IMR-90 (cell line): Measurements from ENCODE around the gene PCSK6. TPM values are rescaled to one million over a fixed set of nuclear protein-coding genes. Genes with fewer than 3 reads are reported as not detected.

Experiments
- ATAC-seq: fragments of 200-7000 bp; cut with Tn5 transposase; 2 replicates; pipeline ENCODE4 v1.9.1; 2020; ENCODE audit warnings: low read depth, mild to moderate bottlenecking, moderate library complexity
- BruUV-seq: library from RNA; stranded (reverse); fragments of 400-500 nt; replicated peaks from 2 replicates; lab custom pipeline; 2021; lab: Mats Ljungman, UMichigan
- CTCF ChIA-PET: fragments of 300-600 bp; formaldehyde crosslinking; extraction: SDS; loops from one replicate; lab custom pipeline; 2021; ENCODE audit warnings: antibody characterized with exemption; lab: Yijun Ruan, JAX
- POLR2A ChIA-PET: fragments of 300-600 bp; sonication (Branson Sonifier 250); formaldehyde crosslinking; loops from one replicate; lab custom pipeline; 2022; ENCODE audit warnings: antibody characterized with exemption; ENCODE audit not compliant: unreplicated experiment; lab: Charles Lee
- DNase-seq: peaks from one replicate; pipeline ENCODE4 v3.0.0; 2013
- H2AFZ ChIP-seq: replicated peaks from 2 replicates; pipeline ENCODE3; 2013; ENCODE audit warnings: low read length, mild to moderate bottlenecking; ENCODE audit not compliant: poor library complexity
- H2AK5ac ChIP-seq: 2 replicates; pipeline ENCODE4 v1.6.1; 2013; ENCODE audit warnings: low read depth, low read length, inconsistent platforms
- H2AK9ac ChIP-seq: replicated peaks from 2 replicates; pipeline ENCODE3; 2013; ENCODE audit warnings: mild to moderate bottlenecking, low read depth, low read length, moderate library complexity; ENCODE audit not compliant: poor library complexity
- H2BK120ac ChIP-seq: 2 replicates; pipeline ENCODE4 v1.6.1; 2013; ENCODE audit warnings: low read depth, low read length, inconsistent platforms
- H2BK15ac ChIP-seq: 3 replicates; pipeline ENCODE4 v1.6.1; 2013; ENCODE audit warnings: low read depth, low read length, inconsistent platforms
- H2BK20ac ChIP-seq: 2 replicates; pipeline ENCODE4 v1.6.1; 2013; ENCODE audit warnings: low read depth, mild to moderate bottlenecking, inconsistent platforms, low read length, moderate library complexity
- H2BK5ac ChIP-seq: 2 replicates; pipeline ENCODE4 v1.6.1; 2013; ENCODE audit warnings: mild to moderate bottlenecking, low read depth, low read length, inconsistent platforms; ENCODE audit not compliant: poor library complexity, severe bottlenecking
- H3K14ac ChIP-seq: replicated peaks from 2 replicates; pipeline ENCODE4 v1.6.1; 2013; ENCODE audit warnings: low read depth, low read length, inconsistent platforms
- H3K18ac ChIP-seq: 2 replicates; pipeline ENCODE4 v1.6.1; 2013; ENCODE audit warnings: low read depth, low read length, control low read depth
- H3K23ac ChIP-seq: 2 replicates; pipeline ENCODE4 v1.6.1; 2013; ENCODE audit warnings: low read depth, low read length, inconsistent platforms
- H3K27ac ChIP-seq: 2 replicates; pipeline ENCODE4 v1.5.1; 2013; ENCODE audit warnings: mild to moderate bottlenecking, control low read depth, low read length; ENCODE audit not compliant: insufficient read depth
- H3K27me3 ChIP-seq: 2 replicates; pipeline ENCODE4 v1.6.1; 2013; ENCODE audit warnings: low read length; ENCODE audit not compliant: control insufficient read depth, insufficient read depth
- H3K36me3 ChIP-seq: 2 replicates; pipeline ENCODE4 v1.6.1; 2013; ENCODE audit warnings: low read length, mixed read lengths; ENCODE audit not compliant: control insufficient read depth, insufficient read depth
- H3K4ac ChIP-seq: 2 replicates; pipeline ENCODE4 v1.6.1; 2013; ENCODE audit warnings: low read depth, low read length, inconsistent platforms
- H3K4me1 ChIP-seq: 2 replicates; pipeline ENCODE4 v1.6.1; 2013; ENCODE audit warnings: low read length, mixed read lengths; ENCODE audit not compliant: control insufficient read depth, insufficient read depth
- H3K4me2 ChIP-seq: 2 replicates; pipeline ENCODE4 v1.6.1; 2013; ENCODE audit warnings: low read depth, mild to moderate bottlenecking, control low read depth, low read length, moderate library complexity
- H3K4me3 ChIP-seq: 2 replicates; pipeline ENCODE4 v1.5.1; 2013; ENCODE audit warnings: low read depth, mild to moderate bottlenecking, control low read depth, low read length, moderate library complexity; ENCODE audit not compliant: insufficient read depth
- H3K56ac ChIP-seq: 2 replicates; pipeline ENCODE4 v1.6.1; 2013; ENCODE audit warnings: low read length, inconsistent platforms; ENCODE audit not compliant: insufficient read depth; ENCODE audit errors: extremely low read depth
- H3K79me1 ChIP-seq, 2 experiments: 2 replicates each; pipeline ENCODE4 v1.6.1; 2013; ENCODE audit warnings: low read length in 2 of 2, inconsistent platforms in 1 of 2, low read depth in 1 of 2
- H3K9ac ChIP-seq: 2 replicates; pipeline ENCODE4 v1.6.1; 2013; ENCODE audit warnings: low read depth, low read length, control low read depth
- H3K9me1 ChIP-seq: 2 replicates; pipeline ENCODE4 v1.6.1; 2013; ENCODE audit warnings: low read length, inconsistent platforms; ENCODE audit not compliant: insufficient read depth
- H3K9me3 ChIP-seq: 2 replicates; pipeline ENCODE4 v1.6.1; 2013; ENCODE audit warnings: low read length; ENCODE audit not compliant: control insufficient read depth, insufficient read depth
- H4K20me1 ChIP-seq: 2 replicates; pipeline ENCODE4 v1.6.1; 2013; ENCODE audit warnings: low read length, inconsistent platforms; ENCODE audit not compliant: insufficient read depth
- H4K5ac ChIP-seq: 2 replicates; pipeline ENCODE4 v1.6.1; 2013; ENCODE audit warnings: mild to moderate bottlenecking, low read depth, low read length, control low read depth
- H4K8ac ChIP-seq, 2 experiments: 2 replicates each; pipeline ENCODE4 v1.6.1; 2013; ENCODE audit warnings: low read depth in 2 of 2, low read length in 2 of 2, control low read depth in 1 of 2, inconsistent platforms in 1 of 2
- H4K91ac ChIP-seq: 2 replicates; pipeline ENCODE4 v1.6.1; 2013; ENCODE audit warnings: low read depth, low read length, inconsistent platforms; ENCODE audit not compliant: insufficient read depth
- BHLHE40 ChIP-seq: fragments of 150-350 bp; IDR thresholded peaks from 2 replicates; pipeline ENCODE4 v1.6.1; 2016; ENCODE audit warnings: mild to moderate bottlenecking, low read depth, low read length
- CHD1 ChIP-seq: IDR thresholded peaks from 2 replicates; pipeline ENCODE4 v1.6.1; 2012; ENCODE audit warnings: low read depth, low read length, improper control_type of control experiment
- FOS ChIP-seq: fragments of 150-350 bp; IDR thresholded peaks from 2 replicates; pipeline ENCODE4 v1.6.1; 2016; ENCODE audit warnings: low read depth, low read length
- MAFK ChIP-seq: IDR thresholded peaks from 2 replicates; pipeline ENCODE4 v1.6.1; 2012; ENCODE audit warnings: low read depth, low read length, improper control_type of control experiment
- MAZ ChIP-seq: IDR thresholded peaks from 2 replicates; pipeline ENCODE4 v1.6.1; 2012; ENCODE audit warnings: low read depth, mild to moderate bottlenecking, low read length, improper control_type of control experiment, moderate library complexity, borderline replicate concordance
- MXI1 ChIP-seq: IDR thresholded peaks from 2 replicates; pipeline ENCODE4 v1.6.1; 2012; ENCODE audit warnings: low read depth, mild to moderate bottlenecking, low read length, moderate library complexity, borderline replicate concordance
- NFE2L2 ChIP-seq: fragments of 150-350 bp; IDR thresholded peaks from 2 replicates; pipeline ENCODE4 v1.6.1; 2016; ENCODE audit warnings: low read depth, mild to moderate bottlenecking, low read length
- POLR2A ChIP-seq: IDR thresholded peaks from 2 replicates; pipeline ENCODE4 v1.6.1; 2012; ENCODE audit warnings: mild to moderate bottlenecking, low read depth, low read length
- RAD21 ChIP-seq: IDR thresholded peaks from 2 replicates; pipeline ENCODE4 v1.6.1; 2012; ENCODE audit warnings: low read length, improper control_type of control experiment
- RFX5 ChIP-seq: IDR thresholded peaks from 2 replicates; pipeline ENCODE4 v1.8.0; 2012; ENCODE audit warnings: low read depth, mild to moderate bottlenecking, low read length, moderate library complexity
- SMC3 ChIP-seq: fragments of 150-350 bp; IDR thresholded peaks from 2 replicates; pipeline ENCODE4 v1.6.1; 2016; ENCODE audit warnings: low read depth, mild to moderate bottlenecking, antibody characterized with exemption, low read length, moderate library complexity
- USF2 ChIP-seq: fragments of 150-350 bp; IDR thresholded peaks from 2 replicates; pipeline ENCODE4 v1.6.1; 2017; ENCODE audit warnings: mild to moderate bottlenecking, antibody characterized with exemption, low read length, low read depth
- WGBS, 2 experiments: methylation state at CpG; one replicate each; pipeline versions ENCODE4 v1.1.5 to v1.1.7; 2013; ENCODE audit warnings: missing lambda C conversion rate in 2 of 2; ENCODE audit not compliant: insufficient read length in 1 of 2; ENCODE audit errors: extremely low coverage in 2 of 2; 5-methylcytosine and 5-hydroxymethylcytosine counted together
- dilution Hi-C: fragments of 300-500 bp; cut with HindIII; formaldehyde crosslinking; loops from one replicate; pipeline ENCODE4 v1.14.3; 2018; ENCODE audit warnings: low sequenced_read_pairs; ENCODE audit not compliant: unreplicated experiment
- in situ Hi-C: fragments of 300-500 bp; cut with MboI; formaldehyde crosslinking; loops from 3 replicates; pipeline ENCODE4 v1.14.3; 2019; ENCODE audit warnings: low sequenced_read_pairs, inconsistent platforms, mixed read lengths
- intact Hi-C: fragments of 100-400 bp; cut with micrococcal nuclease; formaldehyde crosslinking; loops from 2 replicates; pipeline ENCODE4 v1.10.0; 2022
- polyA plus RNA-seq, 3 experiments: library from polyadenylated mRNA; depleted of rRNA; stranded (reverse); fragments of >200 nt; gene quantifications; 2 replicates each; pipeline ENCODE4 v1.2.3, GENCODE V29; 2012; ENCODE audit warnings: low replicate concordance in 1 of 3
- total RNA-seq: library from RNA; depleted of rRNA; stranded (reverse); fragments of >200 nt; gene quantifications from 2 replicates; pipeline ENCODE4 v1.2.3, GENCODE V29; 2012
- TF ChIP-seq, protein P1 (sequence below): conservative IDR thresholded peaks from 2 replicates; pipeline ENCODE4 v1.5.1; 2012; ENCODE audit warnings: mild to moderate bottlenecking, low read depth, low read length, improper control_type of control experiment
- TF ChIP-seq, protein P2 (sequence below): fragments of 150-350 bp; IDR thresholded peaks from 2 replicates; pipeline ENCODE4 v1.6.1; 2016; ENCODE audit warnings: low read depth, mild to moderate bottlenecking, low read length, moderate library complexity, borderline replicate concordance

The PCSK6 gene
- total and polyA plus RNA-seq, 2 of the 4 experiments (the other 2 are of a cell fraction): not detected

DNA sequence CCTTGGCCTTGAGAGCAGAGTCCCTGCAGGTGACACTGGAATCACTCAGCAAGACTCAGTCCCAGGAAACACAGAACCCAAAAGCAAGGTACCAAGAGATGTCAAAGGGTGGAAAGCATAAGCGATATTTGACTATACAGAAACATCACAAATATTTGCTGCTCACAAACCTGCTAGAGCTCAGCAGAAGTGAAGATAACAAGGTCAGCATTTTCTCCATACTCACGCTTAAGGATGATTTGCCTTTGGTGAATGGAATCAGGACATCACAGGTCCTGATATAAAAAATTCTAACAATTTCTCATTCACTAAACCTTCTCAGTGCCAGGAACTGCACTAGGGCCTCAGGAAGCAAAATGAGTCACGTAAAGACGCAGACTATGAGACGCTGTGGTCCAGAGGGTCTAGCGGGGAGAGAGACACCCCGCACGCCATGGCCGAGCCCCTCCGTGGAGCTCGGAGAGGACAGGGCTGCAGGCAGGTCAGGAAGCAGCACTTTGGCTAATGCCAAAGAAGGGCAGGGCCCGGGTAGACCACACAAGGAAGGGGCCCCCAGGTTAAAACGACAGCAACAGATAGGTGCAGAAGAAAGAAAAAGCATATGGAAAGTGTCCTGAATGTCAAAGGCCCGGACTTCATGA lies 10.7 kb downstream of the PCSK6 start:
- Histone ChIP-seq H2BK5ac (no peak overlapping the region), H2AK5ac (no peak overlapping the region), H3K4me3 (no peak overlapping the region), H2AK9ac (no peak overlapping the region), H3K9me3 (no peaks in the 10 kb centered on the region), H3K18ac (no peak overlapping the region), H4K5ac (no peak overlapping the region), H3K4ac (no peak overlapping the region), H3K4me1 (no peaks in the 10 kb centered on the region), H2BK20ac (no peak overlapping the region), H3K9ac (no peak overlapping the region), H3K9me1 (no peaks in the 10 kb centered on the region; the same call in 1 of the 2 replicates), H3K4me2 (no peak overlapping the region), H3K27ac (no peak overlapping the region), H3K36me3 (no peaks in the 10 kb centered on the region), H2BK15ac (no peak overlapping the region), H3K14ac (no peak overlapping the region), H2BK120ac (no peak overlapping the region), H3K27me3 (peaks cover 10% of the 10 kb centered on the region), H3K79me1 (no peaks in the 10 kb centered on the region), H4K8ac (no peak overlapping the region), H4K91ac (no peak overlapping the region), H4K20me1 (no peaks in the 10 kb centered on the region), H3K23ac (no peak overlapping the region), H2AFZ (no peak overlapping the region), H3K56ac (no peak overlapping the region)
- in situ Hi-C loops: no loop called here
- intact Hi-C loops: no loop called here
- ChIA-PET POLR2A (no interaction called here), CTCF (no interaction called here)
- WGBS, 2 experiments: 71% methylated on average over 11 of the region's 14 CpGs; no CpG with 5 or more reads in 1 of the 2 experiments
- no peak for ATAC-seq
- TF ChIP-seq, protein P1, sequence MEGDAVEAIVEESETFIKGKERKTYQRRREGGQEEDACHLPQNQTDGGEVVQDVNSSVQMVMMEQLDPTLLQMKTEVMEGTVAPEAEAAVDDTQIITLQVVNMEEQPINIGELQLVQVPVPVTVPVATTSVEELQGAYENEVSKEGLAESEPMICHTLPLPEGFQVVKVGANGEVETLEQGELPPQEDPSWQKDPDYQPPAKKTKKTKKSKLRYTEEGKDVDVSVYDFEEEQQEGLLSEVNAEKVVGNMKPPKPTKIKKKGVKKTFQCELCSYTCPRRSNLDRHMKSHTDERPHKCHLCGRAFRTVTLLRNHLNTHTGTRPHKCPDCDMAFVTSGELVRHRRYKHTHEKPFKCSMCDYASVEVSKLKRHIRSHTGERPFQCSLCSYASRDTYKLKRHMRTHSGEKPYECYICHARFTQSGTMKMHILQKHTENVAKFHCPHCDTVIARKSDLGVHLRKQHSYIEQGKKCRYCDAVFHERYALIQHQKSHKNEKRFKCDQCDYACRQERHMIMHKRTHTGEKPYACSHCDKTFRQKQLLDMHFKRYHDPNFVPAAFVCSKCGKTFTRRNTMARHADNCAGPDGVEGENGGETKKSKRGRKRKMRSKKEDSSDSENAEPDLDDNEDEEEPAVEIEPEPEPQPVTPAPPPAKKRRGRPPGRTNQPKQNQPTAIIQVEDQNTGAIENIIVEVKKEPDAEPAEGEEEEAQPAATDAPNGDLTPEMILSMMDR: no peak
- TF ChIP-seq BHLHE40: no peak
- no peak for TF ChIP-seq SMC3
- no peak for TF ChIP-seq NFE2L2
- no peak for TF ChIP-seq MAZ
- TF ChIP-seq MXI1: no peak
- TF ChIP-seq, protein P2, sequence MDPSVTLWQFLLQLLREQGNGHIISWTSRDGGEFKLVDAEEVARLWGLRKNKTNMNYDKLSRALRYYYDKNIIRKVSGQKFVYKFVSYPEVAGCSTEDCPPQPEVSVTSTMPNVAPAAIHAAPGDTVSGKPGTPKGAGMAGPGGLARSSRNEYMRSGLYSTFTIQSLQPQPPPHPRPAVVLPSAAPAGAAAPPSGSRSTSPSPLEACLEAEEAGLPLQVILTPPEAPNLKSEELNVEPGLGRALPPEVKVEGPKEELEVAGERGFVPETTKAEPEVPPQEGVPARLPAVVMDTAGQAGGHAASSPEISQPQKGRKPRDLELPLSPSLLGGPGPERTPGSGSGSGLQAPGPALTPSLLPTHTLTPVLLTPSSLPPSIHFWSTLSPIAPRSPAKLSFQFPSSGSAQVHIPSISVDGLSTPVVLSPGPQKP: no peak
- TF ChIP-seq CHD1: no peak
- TF ChIP-seq MAFK: no peak
- no peak for TF ChIP-seq RAD21
- no peak for TF ChIP-seq RFX5
- no peak for TF ChIP-seq POLR2A
- TF ChIP-seq FOS: no peak
- TF ChIP-seq USF2: no peak
- dilution Hi-C loops: no loop called here
- DNase-seq: no peak
- BruUV-seq: no TSS peak
